GM23338 (cell line): ENCODE measurements around the gene FHAD1.

Experiments
- EZH2phosphoT487 ChIP-seq: fragments of 200-600 bp; sonication (generic); IDR thresholded peaks from one replicate; pipeline ENCODE4 v1.8.1; 2018; ENCODE audit warnings: antibody characterized with exemption; ENCODE audit not compliant: unreplicated experiment
- TF ChIP-seq, protein P1 (sequence below), 2 experiments: fragments of 200-600 bp in 1 of 2; sonication (generic) in 1 of 2; conservative IDR thresholded peaks; 2 replicates each; pipeline versions ENCODE4 v1.5.1 to v1.6.1; 2016 to 2017; ENCODE audit warnings: antibody characterized with exemption in 2 of 2, low read depth in 2 of 2, mild to moderate bottlenecking in 2 of 2, moderate library complexity in 1 of 2
- TF ChIP-seq, protein P2 (sequence below): IDR thresholded peaks from 2 replicates; pipeline ENCODE4 v1.6.1; 2016; ENCODE audit warnings: antibody characterized with exemption

DNA sequence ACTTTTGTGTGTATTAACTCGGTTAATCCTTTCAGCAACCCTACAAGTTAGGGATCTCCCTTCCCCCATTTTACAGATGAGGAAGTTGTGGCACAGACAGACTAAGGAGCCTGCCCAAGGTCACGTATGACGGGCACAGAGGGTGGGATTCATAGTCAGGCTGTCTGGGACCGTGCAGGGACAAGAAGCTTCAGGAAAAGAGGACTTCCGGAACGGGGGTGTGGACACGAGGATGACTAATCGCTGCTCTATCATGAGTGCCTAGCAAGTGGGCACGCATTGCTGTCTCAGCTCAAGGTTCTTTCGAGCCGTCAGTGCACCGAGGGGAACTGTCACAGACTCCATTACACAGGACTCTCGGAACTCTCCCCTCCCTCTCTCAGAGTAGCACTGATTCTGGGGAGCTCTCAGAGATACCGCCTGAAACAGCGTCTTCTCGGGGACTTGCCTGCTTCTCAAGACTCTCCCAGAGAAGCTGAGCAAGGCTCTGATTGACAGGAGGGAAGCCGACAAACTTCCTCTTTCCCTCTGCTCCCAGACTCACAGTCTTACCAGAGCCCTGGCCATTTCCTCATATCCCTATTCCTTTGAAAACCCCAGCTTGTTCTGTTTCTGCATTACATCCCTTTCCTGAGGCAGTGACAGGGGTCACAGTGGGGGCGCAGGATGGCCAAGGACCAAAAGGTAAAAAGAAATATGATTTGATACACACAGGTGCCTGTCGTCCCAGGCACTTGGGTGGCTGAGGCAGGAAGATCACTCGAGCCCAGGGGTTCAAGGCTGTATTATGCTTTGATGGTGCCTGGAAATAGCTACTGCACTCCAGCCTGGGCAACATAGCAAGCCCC is 14.4 kb downstream of the FHAD1 start:
- TF ChIP-seq, protein P1, sequence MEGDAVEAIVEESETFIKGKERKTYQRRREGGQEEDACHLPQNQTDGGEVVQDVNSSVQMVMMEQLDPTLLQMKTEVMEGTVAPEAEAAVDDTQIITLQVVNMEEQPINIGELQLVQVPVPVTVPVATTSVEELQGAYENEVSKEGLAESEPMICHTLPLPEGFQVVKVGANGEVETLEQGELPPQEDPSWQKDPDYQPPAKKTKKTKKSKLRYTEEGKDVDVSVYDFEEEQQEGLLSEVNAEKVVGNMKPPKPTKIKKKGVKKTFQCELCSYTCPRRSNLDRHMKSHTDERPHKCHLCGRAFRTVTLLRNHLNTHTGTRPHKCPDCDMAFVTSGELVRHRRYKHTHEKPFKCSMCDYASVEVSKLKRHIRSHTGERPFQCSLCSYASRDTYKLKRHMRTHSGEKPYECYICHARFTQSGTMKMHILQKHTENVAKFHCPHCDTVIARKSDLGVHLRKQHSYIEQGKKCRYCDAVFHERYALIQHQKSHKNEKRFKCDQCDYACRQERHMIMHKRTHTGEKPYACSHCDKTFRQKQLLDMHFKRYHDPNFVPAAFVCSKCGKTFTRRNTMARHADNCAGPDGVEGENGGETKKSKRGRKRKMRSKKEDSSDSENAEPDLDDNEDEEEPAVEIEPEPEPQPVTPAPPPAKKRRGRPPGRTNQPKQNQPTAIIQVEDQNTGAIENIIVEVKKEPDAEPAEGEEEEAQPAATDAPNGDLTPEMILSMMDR (conservative IDR thresholded peaks at IDR 0.05; ENCODE audit: low read depth in 2 of 2): no peak
- no peak for TF ChIP-seq EZH2phosphoT487
- TF ChIP-seq, protein P2, sequence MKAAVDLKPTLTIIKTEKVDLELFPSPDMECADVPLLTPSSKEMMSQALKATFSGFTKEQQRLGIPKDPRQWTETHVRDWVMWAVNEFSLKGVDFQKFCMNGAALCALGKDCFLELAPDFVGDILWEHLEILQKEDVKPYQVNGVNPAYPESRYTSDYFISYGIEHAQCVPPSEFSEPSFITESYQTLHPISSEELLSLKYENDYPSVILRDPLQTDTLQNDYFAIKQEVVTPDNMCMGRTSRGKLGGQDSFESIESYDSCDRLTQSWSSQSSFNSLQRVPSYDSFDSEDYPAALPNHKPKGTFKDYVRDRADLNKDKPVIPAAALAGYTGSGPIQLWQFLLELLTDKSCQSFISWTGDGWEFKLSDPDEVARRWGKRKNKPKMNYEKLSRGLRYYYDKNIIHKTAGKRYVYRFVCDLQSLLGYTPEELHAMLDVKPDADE: no peak
